GM10266 (cell line): ENCODE data around the gene ILK.

ENCODE experiments used
- DNase-seq: peaks from one replicate; pipeline ENCODE4 v3.0.0; 2012; ENCODE audit errors: extremely low spot score
- TF ChIP-seq, protein P1 (sequence below): IDR thresholded peaks from 2 replicates; pipeline ENCODE4 v1.5.1; 2012; ENCODE audit warnings: mild to moderate bottlenecking, low read depth; ENCODE audit not compliant: control insufficient read depth, insufficient read depth; ENCODE audit errors: missing control alignments

ILK gene

DNA sequence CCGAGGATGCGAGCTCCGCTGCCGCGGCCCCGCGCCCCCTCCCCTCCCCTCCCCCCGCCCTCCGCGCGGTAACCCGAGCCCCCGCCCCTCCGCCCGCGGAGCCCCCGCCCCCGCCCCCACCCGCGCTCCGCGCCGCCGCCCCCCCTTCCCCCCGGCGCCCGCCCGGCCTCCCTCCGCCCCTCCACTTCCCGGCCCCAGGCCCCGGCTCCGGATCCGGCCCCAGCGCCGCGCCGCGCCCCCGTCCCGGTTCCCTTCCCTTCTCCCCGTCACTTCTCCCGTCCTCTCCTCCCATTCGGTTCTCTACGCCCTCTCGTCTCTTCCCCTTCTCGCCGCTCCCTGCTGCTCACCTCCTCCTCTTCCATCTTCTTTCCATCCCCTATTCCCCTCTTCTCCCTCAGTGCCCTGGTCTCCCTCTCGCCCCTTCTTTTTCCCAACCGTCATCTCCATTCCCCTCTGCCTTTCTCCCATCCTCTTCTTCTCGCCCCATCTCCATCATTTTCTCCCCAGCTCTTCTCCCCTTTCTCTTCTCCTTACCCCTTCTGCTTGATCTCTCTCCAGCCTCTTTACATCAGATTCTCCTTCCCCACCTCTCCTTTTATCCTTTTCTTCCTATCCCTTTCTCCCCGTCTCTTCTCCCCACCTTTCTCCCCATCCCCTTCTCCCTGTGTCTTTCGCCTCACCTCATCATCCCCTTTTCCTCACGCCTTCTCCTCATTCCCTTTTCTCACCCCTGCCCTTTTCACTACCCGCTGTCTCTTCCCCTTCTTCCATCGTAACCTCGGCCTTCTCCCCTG, 52.4 kb downstream of the ILK start, which contains the start of gene DCHS1:
TSS of gene DCHS1 (minus strand) at position 20 of the 794 bp plus-strand sequence. CDS start 14,196 bp downstream, outside the sequence.
- TF ChIP-seq, protein P1, sequence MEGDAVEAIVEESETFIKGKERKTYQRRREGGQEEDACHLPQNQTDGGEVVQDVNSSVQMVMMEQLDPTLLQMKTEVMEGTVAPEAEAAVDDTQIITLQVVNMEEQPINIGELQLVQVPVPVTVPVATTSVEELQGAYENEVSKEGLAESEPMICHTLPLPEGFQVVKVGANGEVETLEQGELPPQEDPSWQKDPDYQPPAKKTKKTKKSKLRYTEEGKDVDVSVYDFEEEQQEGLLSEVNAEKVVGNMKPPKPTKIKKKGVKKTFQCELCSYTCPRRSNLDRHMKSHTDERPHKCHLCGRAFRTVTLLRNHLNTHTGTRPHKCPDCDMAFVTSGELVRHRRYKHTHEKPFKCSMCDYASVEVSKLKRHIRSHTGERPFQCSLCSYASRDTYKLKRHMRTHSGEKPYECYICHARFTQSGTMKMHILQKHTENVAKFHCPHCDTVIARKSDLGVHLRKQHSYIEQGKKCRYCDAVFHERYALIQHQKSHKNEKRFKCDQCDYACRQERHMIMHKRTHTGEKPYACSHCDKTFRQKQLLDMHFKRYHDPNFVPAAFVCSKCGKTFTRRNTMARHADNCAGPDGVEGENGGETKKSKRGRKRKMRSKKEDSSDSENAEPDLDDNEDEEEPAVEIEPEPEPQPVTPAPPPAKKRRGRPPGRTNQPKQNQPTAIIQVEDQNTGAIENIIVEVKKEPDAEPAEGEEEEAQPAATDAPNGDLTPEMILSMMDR, result no peak

DNA sequence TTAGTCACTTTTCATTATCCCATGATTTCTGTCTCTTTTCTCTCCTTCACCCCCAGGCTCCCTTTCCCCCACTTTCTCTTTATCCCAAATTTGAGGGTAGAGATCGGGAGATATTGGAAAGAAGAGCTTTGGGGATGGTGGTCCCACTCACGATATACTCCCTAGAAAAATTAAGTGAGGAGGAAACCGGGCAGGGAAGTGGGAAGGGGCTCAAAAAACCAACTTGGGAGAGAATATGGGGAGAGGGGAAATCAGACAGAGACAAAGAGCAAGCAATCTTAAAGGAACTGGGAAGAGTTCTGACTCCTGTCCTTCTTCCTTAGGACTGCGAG, 53.0 kb downstream of the ILK start:
- TF ChIP-seq, protein P1, result no peak
- DNase-seq, result no peak

More for the DNA sequence above, 52.4 kb downstream of the ILK start, which contains the start of gene DCHS1:
- DNase-seq, result no peak

DNA sequence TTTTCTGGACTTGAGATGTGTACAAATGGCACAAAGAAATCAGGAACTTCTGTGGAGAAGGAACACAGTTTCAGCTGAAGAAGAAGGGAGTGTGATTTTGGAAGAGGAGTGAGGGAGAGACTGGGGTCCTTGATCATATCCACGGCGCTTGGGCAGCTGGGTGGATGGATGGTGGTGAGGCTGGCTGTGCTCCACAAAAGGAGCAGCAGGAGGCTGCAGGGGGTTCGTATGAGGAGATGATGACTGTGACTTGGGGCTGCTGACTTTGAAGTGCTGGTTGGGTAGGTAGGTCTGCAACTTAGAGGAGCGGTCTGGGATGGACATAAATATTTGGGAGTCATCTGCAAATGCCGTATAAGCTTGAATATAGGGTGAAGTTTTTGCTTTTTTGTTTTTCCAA, 53.4 kb downstream of the ILK start:
- TF ChIP-seq, protein P1, result no peak
- no peak for DNase-seq

DNA sequence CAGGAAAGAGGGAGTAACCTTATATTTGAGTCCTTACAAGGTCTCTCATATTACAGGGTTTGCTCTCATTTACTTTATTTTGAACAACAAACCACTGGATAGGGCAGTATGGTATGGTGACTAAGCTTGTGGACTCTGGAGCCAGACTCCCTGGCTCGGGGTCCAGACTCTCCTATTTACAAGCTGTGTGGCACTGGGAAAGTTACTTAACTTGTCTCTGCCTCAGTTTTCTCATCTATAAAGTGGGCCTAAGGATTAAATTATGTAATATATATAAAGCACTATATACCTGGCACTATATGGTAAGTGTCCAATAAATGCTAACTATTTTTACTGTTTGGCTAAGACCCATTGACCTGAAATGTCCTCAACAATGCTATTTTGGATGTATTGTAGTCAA, 53.8 kb downstream of the ILK start:
- no peak for DNase-seq
- TF ChIP-seq, protein P1, result no peak

DNA sequence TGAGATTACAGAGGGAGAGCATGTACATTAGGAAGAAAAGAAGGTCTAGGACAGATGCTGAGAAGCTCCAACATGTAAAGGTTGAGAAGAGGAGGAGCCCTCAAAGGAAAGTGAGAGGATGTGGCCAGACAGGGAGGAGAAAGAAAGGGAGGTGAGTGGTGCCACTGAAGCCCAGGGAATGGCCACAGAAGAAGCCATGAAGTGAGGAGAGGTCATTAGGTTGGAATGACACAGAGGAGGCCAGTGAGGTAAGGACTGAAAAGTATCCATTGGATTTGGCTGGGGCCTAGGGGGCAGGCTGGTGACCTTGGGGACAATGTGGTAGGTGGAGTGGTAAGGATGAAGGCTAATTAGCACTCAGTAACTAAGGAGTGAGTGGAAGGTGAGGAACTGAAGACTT, 55.1 kb downstream of the ILK start:
- no peak for DNase-seq
- TF ChIP-seq, protein P1, result no peak
